SK-N-SH treated with all-trans-retinoic acid at 6 μM for 48 hours (cell line): ENCODE measurements around the gene NTM.

Experiments
- ARNTL ChIP-seq: fragments of 450-650 bp; formaldehyde crosslinking; IDR thresholded peaks from 2 replicates; pipeline ENCODE4 v1.5.0; 2020; ENCODE audit warnings: low read depth, mild to moderate bottlenecking, moderate library complexity, borderline replicate concordance
- RARB ChIP-seq: fragments of 250-450 bp; sonication (Bioruptor Pico); IDR thresholded peaks from 2 replicates; pipeline ENCODE4 v1.8.0; 2021; ENCODE audit warnings: mild to moderate bottlenecking, moderate library complexity
- TOX ChIP-seq: fragments of 250-450 bp; sonication (Bioruptor Pico); IDR thresholded peaks from 2 replicates; pipeline ENCODE4 v1.8.0; 2021; ENCODE audit warnings: mild to moderate bottlenecking, moderate library complexity, borderline replicate concordance
- ZFP3 ChIP-seq: fragments of 250-450 bp; sonication (Bioruptor Pico); IDR thresholded peaks from 2 replicates; pipeline ENCODE4 v1.5.0; 2020; ENCODE audit warnings: mild to moderate bottlenecking, moderate library complexity
- TF ChIP-seq, protein P1 (sequence below): fragments of 250-450 bp; sonication (Bioruptor Pico); IDR thresholded peaks from 2 replicates; pipeline ENCODE4 v1.8.0; 2020; ENCODE audit warnings: mild to moderate bottlenecking, moderate library complexity, borderline replicate concordance

DNA sequence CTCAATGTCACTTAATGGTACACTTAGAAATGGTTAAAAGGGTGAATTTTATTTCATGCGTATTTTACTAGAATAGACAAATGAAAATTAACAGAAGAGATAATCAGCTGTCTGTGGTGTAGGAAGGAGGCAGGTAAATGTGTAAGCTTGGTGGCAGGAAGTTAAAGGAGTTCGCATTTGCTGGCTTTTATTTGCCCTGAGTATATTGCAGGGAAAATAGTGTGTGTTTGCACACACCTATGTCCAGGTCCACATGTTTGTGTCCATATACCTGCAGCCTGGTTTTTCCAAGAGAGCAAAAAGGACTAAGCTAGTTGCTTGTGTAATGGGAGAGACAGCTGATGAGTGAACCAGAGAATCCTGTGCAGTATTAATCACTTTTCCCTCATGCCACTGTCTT, 16.0 kb downstream of the NTM start:
- no peak for TF ChIP-seq ARNTL (CRISPR knock-in tag)
- no peak for TF ChIP-seq ZFP3 (CRISPR knock-in tag)
- no peak for TF ChIP-seq RARB (CRISPR knock-in tag)
- TF ChIP-seq, protein P1, sequence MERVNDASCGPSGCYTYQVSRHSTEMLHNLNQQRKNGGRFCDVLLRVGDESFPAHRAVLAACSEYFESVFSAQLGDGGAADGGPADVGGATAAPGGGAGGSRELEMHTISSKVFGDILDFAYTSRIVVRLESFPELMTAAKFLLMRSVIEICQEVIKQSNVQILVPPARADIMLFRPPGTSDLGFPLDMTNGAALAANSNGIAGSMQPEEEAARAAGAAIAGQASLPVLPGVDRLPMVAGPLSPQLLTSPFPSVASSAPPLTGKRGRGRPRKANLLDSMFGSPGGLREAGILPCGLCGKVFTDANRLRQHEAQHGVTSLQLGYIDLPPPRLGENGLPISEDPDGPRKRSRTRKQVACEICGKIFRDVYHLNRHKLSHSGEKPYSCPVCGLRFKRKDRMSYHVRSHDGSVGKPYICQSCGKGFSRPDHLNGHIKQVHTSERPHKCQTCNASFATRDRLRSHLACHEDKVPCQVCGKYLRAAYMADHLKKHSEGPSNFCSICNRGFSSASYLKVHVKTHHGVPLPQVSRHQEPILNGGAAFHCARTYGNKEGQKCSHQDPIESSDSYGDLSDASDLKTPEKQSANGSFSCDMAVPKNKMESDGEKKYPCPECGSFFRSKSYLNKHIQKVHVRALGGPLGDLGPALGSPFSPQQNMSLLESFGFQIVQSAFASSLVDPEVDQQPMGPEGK (CRISPR knock-in tag), result no peak
- no peak for TF ChIP-seq TOX
